ENCODE measurements around the gene ACP5.
"Not testable (repeated sequence)": the region's sequence is repeated elsewhere in the genome, so short reads cannot be mapped to it uniquely, and the experiment has no call there.

The ACP5 gene

GRCh38 chr19:11586331-11586730 lies 8.9 kb upstream of the ACP5 start:
- H3K4me3 ChIP-seq (ENCODE audit: low read depth, low read length): no peak overlapping the region
- POLR2A ChIA-PET: no interaction called here
- TF ChIP-seq CTCF (IDR thresholded peaks at IDR 0.05; ENCODE audit: insufficient read depth, low read length, missing control alignments): no peak
- CTCF ChIA-PET: interaction anchor here (0.6 to 14.8 kb wide), 7 partner anchors 8 to 92 kb away, joined by 3 to 123 read pairs (median 9); partner anchors contain the start of genes ACP5 and ELOF1
- no peak for DNase-seq (ENCODE audit: low read depth, low spot score)

GRCh38 chr19:11581740-11582139 lies 4.3 kb upstream of the ACP5 start:
- ChIA-PET CTCF (interaction anchor here (2.0 to 14.8 kb wide), 3 partner anchors 9 to 99 kb away, joined by 4 to 123 read pairs (median 5); partner anchors contain the start of gene ELOF1), POLR2A (no interaction called here)
- H3K4me3 ChIP-seq (ENCODE audit: low read depth, low read length): no peak overlapping the region
- no peak for DNase-seq (ENCODE audit: low read depth, low spot score)
- no peak for TF ChIP-seq CTCF (IDR thresholded peaks at IDR 0.05; ENCODE audit: insufficient read depth, low read length, missing control alignments)

GRCh38 chr19:11580116-11580515 lies 2.7 kb upstream of the ACP5 start:
- H3K4me3 ChIP-seq (ENCODE audit: low read depth, low read length): no peak overlapping the region
- DNase-seq (ENCODE audit: low read depth, low spot score): no peak
- CTCF ChIA-PET: interaction anchor here (0.9 to 14.8 kb wide), 6 partner anchors 9 to 98 kb away, joined by 3 to 123 read pairs (median 4); partner anchors contain the start of gene ELOF1
- POLR2A ChIA-PET: no interaction called here
- TF ChIP-seq CTCF (IDR thresholded peaks at IDR 0.05; ENCODE audit: insufficient read depth, low read length, missing control alignments): no peak

- CTCF ChIA-PET: interaction anchor here (1.4 to 14.8 kb wide), 3 partner anchors 9 to 17 kb away, joined by 6 to 123 read pairs (median 12); partner anchors contain the start of gene ELOF1
- POLR2A ChIA-PET: interaction anchor here (1.0 kb wide), 1 partner anchor 19 kb away, joined by 3 read pairs; no protein-coding TSS in a partner anchor
- no peak for TF ChIP-seq CTCF (IDR thresholded peaks at IDR 0.05; ENCODE audit: insufficient read depth, low read length, missing control alignments)
- DNase-seq (ENCODE audit: low read depth, low spot score): no peak
- H3K4me3 ChIP-seq (ENCODE audit: low read depth, low read length): no peak overlapping the region
Measured at GRCh38 chr19:11578258-11579142, 1.1 kb upstream of the ACP5 start.

GRCh38 chr19:11576227-11576626 lies 1.2 kb downstream of the ACP5 start:
- POLR2A ChIA-PET: no interaction called here
- no peak overlapping the region for H3K4me3 ChIP-seq (ENCODE audit: low read depth, low read length)
- no peak for TF ChIP-seq CTCF (IDR thresholded peaks at IDR 0.05; ENCODE audit: insufficient read depth, low read length, missing control alignments)
- DNase-seq (ENCODE audit: low read depth, low spot score): no peak
- CTCF ChIA-PET: interaction anchor here (14.8 kb wide), 1 partner anchor 15 kb away, joined by 123 read pairs; the partner anchor contains the start of gene ELOF1

- TF ChIP-seq CTCF (IDR thresholded peaks at IDR 0.05; ENCODE audit: insufficient read depth, low read length, missing control alignments): no peak
- no peak for DNase-seq (ENCODE audit: low read depth, low spot score)
- ChIA-PET CTCF (interaction anchor here (0.7 to 14.8 kb wide), 3 partner anchors 12 to 15 kb away, joined by 3 to 123 read pairs (median 4); partner anchors contain the start of gene ELOF1), POLR2A (no interaction called here)
- no peak overlapping the region for H3K4me3 ChIP-seq (ENCODE audit: low read depth, low read length)
Measured at GRCh38 chr19:11574689-11575088, 2.8 kb downstream of the ACP5 start.

- H3K4me3 ChIP-seq (ENCODE audit: low read depth, low read length); DNase-seq (ENCODE audit: low read depth, low spot score); POLR2A ChIA-PET: not testable (repeated sequence)
- CTCF ChIA-PET: interaction anchor here (1.5 to 14.8 kb wide), 2 partner anchors 13 to 16 kb away, joined by 4 to 123 read pairs; partner anchors contain the start of gene ELOF1
Measured at GRCh38 chr19:11573763-11574162, 3.7 kb downstream of the ACP5 start.

- H3K4me3 ChIP-seq (ENCODE audit: low read depth, low read length); DNase-seq (ENCODE audit: low read depth, low spot score); POLR2A ChIA-PET: not testable (repeated sequence)
- CTCF ChIA-PET: interaction anchor here (1.4 to 14.8 kb wide), 2 partner anchors 12 to 37 kb away, joined by 3 to 123 read pairs; partner anchors contain the start of gene ELOF1
Measured at GRCh38 chr19:11573354-11573753, 4.1 kb downstream of the ACP5 start.

Measured in AG04449 (cell line).